SK-N-SH treated with all-trans-retinoic acid at 6 μM for 48 hours (cell line): Measurements from ENCODE around the gene GPR6.

Source experiments
- ARNTL ChIP-seq: fragments of 450-650 bp; formaldehyde crosslinking; IDR thresholded peaks from 2 replicates; pipeline ENCODE4 v1.5.0; 2020; ENCODE audit warnings: low read depth, mild to moderate bottlenecking, moderate library complexity, borderline replicate concordance
- PATZ1 ChIP-seq: fragments of 250-450 bp; sonication (Bioruptor Pico); IDR thresholded peaks from 2 replicates; pipeline ENCODE4 v1.8.0; 2020; ENCODE audit warnings: mild to moderate bottlenecking, moderate library complexity, borderline replicate concordance
- POU6F1 ChIP-seq: fragments of 250-450 bp; sonication (Bioruptor Pico); IDR thresholded peaks from 2 replicates; pipeline ENCODE4 v1.8.0; 2021; ENCODE audit warnings: low read depth, mild to moderate bottlenecking, moderate library complexity, borderline replicate concordance
- TCF4 ChIP-seq: fragments of 250-450 bp; sonication (Bioruptor Pico); IDR thresholded peaks from 2 replicates; pipeline ENCODE4 v1.8.0; 2021; ENCODE audit warnings: mild to moderate bottlenecking, moderate library complexity, borderline replicate concordance
- TSHZ2 ChIP-seq: fragments of 250-450 bp; sonication (Bioruptor Pico); IDR thresholded peaks from 2 replicates; pipeline ENCODE4 v1.5.0; 2020; ENCODE audit warnings: mild to moderate bottlenecking, moderate library complexity
- ZC3H10 ChIP-seq: fragments of 250-450 bp; sonication (Bioruptor Pico); IDR thresholded peaks from 2 replicates; pipeline ENCODE4 v1.5.1; 2021; ENCODE audit warnings: mild to moderate bottlenecking, moderate library complexity
- ZFP3 ChIP-seq: fragments of 250-450 bp; sonication (Bioruptor Pico); IDR thresholded peaks from 2 replicates; pipeline ENCODE4 v1.5.0; 2020; ENCODE audit warnings: mild to moderate bottlenecking, moderate library complexity
- ZFP30 ChIP-seq: fragments of 450-650 bp; formaldehyde crosslinking; IDR thresholded peaks from 2 replicates; pipeline ENCODE4 v1.5.0; 2022; ENCODE audit warnings: mild to moderate bottlenecking, moderate library complexity
- ZNF565 ChIP-seq: fragments of 450-650 bp; formaldehyde crosslinking; conservative IDR thresholded peaks from 2 replicates; pipeline ENCODE4 v1.5.0; 2020; ENCODE audit warnings: low read depth, mild to moderate bottlenecking, moderate library complexity

GRCh38 chr6:109966299-109966698, 11.8 kb upstream of the GPR6 start:
- TF ChIP-seq ZNF565 (CRISPR knock-in tag) (no peak), ZFP30 (CRISPR knock-in tag) (no peak), POU6F1 (CRISPR knock-in tag) (no peak), ZFP3 (CRISPR knock-in tag) (no peak), TCF4 (CRISPR knock-in tag) (no peak), PATZ1 (CRISPR knock-in tag) (no peak), ZC3H10 (CRISPR knock-in tag) (no peak), TSHZ2 (no peak), ARNTL (CRISPR knock-in tag) (no peak)
